IPS DF 4.7 (cell line): ENCODE data around the gene TMEM201.
"Not testable (repeated sequence)": the region's sequence is repeated elsewhere in the genome, so short reads cannot be mapped to it uniquely, and the experiment has no call there.

Source experiments
- DNase-seq: peaks from one replicate; pipeline ENCODE4 v3.0.0-alpha.2; 2013; ENCODE audit warnings: low spot score; ENCODE audit errors: extremely low read depth

The TMEM201 gene, protein sequence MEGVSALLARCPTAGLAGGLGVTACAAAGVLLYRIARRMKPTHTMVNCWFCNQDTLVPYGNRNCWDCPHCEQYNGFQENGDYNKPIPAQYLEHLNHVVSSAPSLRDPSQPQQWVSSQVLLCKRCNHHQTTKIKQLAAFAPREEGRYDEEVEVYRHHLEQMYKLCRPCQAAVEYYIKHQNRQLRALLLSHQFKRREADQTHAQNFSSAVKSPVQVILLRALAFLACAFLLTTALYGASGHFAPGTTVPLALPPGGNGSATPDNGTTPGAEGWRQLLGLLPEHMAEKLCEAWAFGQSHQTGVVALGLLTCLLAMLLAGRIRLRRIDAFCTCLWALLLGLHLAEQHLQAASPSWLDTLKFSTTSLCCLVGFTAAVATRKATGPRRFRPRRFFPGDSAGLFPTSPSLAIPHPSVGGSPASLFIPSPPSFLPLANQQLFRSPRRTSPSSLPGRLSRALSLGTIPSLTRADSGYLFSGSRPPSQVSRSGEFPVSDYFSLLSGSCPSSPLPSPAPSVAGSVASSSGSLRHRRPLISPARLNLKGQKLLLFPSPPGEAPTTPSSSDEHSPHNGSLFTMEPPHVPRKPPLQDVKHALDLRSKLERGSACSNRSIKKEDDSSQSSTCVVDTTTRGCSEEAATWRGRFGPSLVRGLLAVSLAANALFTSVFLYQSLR

DNA sequence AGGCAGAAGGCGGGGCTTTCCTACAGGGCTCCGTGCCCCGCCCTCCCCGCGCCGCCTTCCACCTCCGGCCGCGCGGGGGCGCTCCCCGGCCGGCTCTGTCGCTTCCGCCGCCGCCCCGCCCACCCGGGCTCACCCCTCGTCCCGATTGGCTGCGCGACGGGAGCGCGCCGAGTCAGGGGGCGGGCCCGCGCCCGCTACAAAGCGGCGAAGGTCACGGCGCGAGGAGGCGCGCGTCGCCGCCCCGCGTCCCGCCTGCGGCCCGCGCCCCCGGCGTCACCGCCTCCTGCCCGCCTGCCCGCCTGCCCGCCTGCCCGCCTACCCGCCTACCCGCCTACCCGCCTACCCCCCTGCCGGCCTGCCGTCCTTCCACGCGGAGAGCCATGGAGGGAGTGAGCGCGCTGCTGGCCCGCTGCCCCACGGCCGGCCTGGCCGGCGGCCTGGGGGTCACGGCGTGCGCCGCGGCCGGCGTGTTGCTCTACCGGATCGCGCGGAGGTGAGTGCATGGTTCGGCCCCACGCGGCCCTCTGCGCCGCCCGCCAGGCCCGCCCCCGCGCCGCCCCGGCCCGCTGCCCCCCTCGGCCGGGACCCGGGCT is at the start of gene TMEM201:
Gene TMEM201 (plus strand): TSS at position 361 of the 593 bp plus-strand sequence. CDS start 20 bp downstream, at position 381.
- no peak for DNase-seq

DNA sequence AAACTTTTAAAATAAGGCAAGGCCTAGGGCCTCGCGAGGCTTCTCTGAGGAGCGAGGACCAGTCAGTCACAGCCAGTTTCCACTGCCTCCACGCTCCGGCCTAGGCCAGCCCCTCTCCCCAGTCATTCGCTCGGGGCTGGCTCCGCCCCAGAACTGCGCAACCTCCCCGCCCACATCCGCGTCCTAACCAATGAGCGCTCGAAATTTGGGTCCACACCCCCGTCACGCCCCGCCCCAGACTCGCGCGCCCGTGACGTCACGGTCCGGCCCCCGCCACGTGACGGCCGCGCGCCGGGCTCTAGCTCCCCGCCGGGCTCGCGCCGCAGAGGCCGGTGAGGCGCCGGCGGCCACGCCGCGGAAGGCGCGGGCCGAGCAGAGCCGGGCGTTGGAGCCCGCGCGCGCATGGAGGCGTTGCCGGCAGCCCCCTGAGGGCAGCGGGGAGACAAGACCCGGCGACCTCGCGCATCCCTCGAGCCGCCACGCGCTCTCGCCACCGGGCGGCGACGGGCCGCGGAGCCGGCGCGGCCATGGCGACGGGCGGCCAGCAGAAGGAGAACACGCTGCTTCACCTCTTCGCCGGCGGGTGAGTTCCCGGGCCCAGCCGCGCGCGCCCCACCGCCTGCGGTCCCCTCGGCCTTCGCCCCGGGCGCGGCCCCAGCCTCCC is 49.4 kb upstream of the TMEM201 start, which contains the start of gene SLC25A33:
Gene SLC25A33 (plus strand): TSS at position 301 of the 664 bp plus-strand sequence. CDS start 227 bp downstream, at position 528.
- peak; percentile 68 for DNase-seq

DNA sequence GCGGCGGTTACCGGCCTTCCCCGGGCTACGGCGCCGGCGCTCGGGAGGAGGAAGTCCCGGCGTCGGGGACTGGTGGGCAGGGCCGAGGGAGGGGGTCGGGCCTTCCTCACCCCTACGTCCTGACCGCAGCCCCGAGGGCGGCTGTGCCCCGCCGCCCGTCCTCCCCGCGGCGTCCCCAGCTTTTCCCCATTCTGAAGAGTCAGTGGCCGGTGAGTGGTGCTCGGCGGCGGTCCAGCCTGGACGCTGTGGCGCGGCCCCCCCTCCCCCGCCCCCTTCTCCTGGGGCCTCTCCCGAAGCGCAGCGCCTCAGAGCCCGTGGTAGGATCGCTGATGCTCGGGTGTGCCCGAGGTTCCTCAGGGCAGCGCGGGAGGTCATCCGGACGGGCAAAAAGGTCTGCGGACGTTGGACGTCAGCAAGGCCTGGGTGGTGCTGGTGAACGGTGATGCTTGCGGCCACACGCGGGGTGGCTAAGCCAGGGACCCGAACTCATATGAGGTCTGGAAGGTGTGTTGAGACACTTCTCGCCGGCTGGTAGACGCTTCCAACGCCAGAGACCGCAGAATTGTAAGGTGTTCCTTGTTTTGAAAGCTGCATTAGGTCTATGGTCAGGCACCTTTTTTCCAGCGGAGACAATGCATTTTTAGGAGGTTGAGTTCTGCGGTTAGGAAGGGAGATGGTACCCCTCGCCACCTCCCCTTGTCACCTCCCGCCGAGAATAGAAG is 48.7 kb upstream of the TMEM201 start:
- DNase-seq, result no peak

DNA sequence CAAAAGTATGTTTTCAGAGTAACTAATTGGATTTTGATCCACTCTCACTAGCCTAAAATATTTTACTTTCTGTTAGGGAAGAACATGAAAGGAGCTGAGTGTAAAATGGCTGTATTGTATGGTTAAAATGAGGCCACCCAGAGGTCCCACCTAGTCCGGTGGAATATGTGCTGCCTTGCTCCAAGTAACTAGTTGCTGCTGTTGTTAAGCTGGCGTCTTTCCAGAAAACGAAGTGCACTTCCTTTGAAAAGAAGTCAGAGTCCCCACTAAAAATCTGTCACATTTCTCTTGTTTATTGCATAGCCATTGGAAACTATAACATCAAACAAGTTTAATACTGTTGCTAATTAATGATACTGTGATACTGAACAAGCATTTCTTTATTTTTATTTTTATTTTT is 46.3 kb upstream of the TMEM201 start:
- DNase-seq, result no peak

DNA sequence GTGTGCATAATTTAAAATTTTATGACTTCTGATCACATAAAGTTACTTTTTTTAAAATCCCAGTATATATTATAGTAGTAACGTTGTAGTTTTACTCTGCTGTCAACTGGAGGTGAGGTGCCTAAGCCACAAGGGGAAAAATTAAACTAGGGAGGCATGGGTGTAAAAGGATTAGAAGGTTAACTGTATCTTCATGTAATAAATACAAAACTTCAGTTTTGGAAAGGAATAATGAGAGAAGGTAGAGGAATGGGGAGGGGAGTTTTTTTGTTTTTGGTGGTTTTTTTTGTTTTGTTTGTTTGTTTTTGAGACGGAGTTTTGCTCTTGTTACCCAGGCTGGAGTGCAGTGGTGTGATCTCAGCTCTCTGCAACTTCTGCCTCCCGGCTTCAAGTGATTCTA is 43.8 kb upstream of the TMEM201 start:
- no peak for DNase-seq

DNA sequence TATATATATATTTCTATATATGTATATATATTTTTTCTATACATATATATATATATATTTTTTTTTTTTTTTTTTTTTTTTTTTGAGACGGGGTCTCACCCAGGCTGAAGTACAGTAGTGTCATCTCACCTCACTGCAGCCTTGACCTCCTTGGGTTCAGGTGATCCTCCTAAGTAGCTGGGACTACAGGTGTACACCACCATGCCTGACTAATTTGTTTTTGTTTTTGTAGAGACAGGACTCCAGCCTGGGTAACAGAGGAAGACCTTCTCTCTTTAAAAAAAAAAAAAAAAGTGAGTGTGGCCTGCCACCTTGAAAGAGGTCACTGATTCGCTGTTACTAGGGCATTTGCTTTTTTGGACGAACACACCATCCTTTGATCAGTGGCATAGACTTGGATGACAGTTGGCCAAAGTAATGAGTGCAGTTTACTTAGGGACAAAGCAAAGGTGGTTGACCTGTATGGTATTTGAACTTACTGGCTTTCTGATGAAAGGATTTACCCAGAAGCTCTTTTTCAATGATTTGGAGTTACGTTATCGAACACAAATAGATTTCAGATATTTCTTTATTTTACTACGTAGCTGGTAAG is 38.7 kb upstream of the TMEM201 start:
- DNase-seq, result no peak

DNA sequence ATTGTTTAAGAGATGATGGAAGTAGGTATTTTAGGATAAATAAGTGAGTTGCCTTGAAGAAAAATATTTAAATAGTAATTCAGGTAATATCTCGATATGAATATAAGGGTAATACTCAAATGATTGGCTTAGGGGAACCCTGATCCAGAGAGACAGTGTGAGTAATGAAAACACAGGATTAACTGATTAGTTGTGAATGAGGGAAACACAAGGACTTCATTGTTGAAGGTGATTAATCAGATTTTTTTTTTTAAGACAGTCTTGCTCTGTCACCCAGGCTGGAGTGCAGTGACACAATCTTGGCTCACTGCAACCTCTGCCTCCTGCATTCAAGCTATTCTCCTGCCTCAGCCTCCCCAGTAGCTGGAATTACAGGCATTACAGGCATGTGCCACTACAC is 36.7 kb upstream of the TMEM201 start:
- DNase-seq, result no peak

DNA sequence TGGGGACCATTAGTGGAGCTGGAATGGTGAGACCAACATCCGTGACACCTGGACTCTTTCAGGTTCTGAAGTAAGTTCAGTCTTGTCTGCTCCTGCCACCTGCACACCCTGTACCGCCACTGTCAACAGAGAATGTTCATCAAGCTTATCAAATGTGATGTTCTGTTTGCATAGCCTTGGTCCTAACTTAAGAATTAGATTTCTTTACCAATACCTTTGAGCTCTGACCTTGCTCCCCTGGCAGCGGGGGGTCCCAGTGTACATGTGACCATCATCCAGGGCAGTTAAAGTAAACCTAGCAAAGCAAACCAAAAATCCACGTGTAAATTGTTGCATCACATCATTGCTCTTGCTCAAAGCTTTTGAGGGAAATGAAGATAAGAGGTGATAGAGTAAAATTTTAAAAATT is 35.0 kb upstream of the TMEM201 start:
- no peak for DNase-seq

DNA sequence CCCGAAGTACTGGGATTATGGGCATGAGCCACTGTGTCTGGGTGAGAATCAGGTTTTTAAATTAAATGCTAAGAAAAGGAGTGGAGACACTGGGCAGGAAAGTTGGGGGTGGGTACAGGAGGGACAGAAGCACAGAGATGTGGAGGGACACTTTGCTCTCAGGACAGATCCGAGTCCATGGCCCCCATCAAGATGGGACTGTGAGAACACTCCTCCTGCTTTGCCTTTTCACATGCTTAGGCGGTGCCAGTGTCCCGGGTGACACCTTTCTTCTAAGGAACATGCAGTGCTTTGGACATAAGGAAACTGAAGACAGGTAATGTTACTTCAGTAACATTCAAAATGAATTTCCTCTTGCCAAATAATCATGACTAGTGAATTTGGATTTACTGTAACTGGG is 32.8 kb upstream of the TMEM201 start:
- DNase-seq, result no peak

DNA sequence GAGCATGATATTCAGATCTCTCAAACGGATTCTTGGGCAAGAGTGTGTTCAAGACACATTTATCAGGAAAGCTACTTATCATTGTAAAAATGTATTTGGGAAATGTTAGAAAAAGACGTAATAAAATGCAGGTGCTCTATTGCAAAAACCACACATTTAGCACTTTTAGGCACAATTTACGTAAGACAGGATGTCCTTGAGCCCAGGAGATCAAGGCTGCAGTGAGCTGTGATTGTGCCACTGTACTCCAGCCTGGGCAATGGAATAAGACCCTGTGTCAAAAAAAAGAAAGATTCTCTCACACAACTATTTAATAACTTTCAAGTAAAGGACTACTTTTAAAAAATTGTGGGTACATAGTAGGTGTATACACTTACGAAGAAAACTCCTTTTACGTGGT is 31.1 kb upstream of the TMEM201 start:
- DNase-seq, result no peak

DNA sequence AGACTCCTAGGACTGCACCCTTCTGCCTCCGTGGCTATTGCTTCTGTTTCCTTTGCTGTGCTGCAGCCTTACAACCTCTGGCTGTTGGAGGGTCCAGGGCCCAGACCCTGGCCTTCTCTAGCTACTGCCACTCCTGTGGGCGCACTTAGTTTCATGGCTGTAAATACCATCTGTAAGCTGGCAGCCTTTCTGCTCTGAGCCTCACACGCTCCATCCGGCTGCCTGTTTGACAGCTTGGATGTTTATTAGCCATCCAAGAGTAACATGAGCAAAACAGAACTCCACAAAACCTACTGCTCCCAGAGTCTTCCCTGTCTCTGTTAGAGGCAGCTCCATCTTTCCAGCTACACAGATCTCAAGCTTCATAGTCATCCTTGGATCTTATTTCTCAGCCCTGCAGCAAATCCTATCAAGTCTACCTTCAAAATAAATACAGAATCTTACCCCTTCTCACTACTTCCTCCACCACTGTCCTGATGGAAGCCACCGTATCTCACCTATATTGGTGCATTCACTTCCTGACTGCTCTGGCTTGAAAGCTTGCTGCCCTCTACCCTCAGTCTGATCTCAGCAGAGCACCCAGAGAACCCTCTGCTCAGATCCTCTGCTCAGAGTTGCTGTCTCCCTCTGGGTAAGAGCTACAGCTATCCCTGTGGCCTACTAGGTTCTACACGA is 30.3 kb upstream of the TMEM201 start:
- no peak for DNase-seq

DNA sequence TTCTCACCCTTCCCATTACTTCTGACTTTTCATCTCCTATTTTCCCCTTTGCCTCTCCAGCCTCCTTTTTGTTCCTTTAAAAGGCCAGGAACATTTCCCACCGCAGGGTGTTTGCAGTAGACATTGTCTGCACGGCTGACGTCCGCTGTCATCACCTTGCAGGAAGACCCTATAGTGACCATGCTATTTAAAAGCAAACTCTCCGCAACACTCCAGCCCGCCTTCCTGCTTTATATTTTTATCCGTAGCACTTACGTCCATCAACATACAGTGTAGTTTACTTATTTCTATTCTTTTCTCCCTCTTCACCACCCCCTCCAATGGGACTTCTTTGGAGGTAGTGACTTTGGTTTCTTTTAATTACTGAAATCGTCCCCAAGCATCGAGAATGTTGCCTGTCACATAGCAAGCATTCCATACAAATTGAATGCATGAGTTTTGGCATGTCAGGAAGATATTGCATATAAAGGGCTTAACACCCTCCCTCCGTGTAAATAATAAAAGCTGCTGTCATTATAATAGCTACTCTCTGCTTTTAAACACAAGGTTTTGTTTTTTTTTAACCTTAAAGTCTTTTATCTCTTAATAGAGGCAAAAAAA is 29.7 kb upstream of the TMEM201 start:
- no peak for DNase-seq

DNA sequence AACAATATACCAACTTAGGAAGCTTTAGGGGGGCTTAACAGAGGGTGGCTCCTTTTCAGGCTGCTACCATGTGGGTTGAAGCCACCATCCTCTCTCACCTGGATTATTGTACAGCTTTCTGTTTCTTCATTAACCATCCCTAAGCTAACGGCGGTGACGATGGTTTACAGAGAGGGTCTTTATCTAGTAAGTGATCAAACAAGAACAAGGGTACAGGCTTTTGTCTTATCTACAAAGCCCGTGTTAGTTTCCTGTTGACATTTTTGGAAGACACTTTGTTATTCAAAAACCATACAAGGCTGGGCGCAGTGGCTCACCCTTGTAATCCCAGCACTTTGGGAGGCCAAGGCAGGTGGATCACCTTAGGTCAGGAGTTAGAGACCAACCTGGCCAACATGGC is 29.0 kb upstream of the TMEM201 start:
- no peak for DNase-seq

DNA sequence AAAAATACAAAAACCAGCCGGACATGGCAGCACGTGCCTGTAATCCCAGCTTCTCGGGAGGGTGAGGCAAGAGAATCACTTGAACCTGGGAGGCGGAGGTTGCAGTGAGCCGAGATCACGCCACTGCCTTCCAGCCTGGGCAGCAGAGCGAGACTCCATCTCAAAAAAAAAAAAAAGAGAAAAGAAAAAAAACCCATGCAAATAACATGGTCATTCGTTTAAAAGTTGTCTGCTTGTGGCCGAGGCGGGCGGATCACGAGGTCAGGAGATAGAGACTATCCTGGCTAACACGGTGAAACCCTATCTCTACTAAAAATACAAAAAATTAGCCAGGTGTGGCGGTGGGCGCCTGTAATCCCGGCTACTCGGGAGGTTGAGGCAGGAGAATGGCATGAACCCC is 28.6 kb upstream of the TMEM201 start:
- DNase-seq, result not testable (repeated sequence)

DNA sequence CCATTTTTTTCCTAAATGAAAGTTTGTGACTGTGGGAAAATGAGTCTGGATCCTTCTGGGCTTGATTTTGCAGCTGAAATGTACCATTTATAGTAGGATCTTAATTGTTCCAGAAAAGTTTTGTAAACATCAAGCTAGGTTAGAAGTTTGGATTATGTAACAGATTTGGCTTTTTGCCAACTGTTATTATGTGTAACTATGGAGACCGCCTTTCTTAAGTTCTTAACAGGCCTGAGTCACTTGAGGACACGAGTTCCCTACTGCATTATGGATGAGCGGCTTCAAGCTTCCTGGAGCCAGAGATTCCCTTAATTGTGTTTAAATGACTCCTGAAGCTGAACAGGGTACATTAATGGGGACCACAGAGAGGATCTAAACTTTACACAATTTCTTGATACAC is 27.3 kb upstream of the TMEM201 start:
- DNase-seq, result no peak

DNA sequence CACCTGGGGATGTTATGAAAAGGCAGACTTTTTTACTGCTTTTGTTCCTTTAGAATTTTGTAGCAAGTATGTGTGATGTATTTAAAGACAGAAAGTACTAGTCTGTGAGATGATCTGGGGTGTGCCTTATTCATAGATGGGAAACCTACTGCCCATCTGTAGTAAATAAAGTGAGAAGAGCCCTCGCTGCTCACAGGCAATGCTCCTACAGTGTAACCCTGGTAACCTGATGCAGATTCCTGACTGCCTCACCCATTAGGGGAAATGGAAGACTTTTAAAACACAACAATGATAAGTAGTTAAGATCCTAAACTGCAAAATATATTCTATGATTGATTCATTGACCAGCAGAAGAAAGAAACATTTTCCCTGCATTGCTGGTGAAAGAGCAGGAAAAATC is 19.4 kb upstream of the TMEM201 start:
- no peak for DNase-seq

DNA sequence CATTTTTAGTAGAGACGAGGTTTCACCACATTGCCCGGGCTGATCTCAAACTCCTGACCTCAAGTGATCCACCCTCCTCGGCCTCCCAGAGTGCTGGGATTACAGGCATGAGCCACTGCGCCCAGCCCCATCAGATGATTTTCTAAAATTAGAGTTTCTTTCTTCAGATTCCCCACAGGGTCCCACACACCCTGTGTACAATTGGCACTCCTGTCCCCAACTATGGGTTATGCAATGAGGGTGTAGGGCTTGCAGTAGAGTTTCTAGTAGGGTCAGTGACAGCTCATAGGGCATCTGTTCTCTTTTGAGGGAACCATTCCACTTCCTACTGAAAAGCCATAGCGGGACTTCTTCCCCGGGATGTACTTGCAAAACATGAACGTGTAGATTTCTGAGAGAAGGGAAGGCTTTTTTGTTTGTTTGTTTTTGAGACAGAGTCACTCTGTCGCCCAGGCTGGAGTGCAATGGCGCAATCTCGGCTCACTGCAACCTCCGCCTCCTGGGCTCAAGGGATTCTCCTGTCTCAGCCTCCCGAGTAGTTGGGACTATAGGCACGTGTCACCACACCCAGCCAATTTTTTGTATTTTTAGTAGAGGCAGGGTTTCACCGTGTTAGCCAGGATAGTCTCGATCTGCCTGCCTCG is 17.7 kb upstream of the TMEM201 start:
- DNase-seq, result not testable (repeated sequence)

DNA sequence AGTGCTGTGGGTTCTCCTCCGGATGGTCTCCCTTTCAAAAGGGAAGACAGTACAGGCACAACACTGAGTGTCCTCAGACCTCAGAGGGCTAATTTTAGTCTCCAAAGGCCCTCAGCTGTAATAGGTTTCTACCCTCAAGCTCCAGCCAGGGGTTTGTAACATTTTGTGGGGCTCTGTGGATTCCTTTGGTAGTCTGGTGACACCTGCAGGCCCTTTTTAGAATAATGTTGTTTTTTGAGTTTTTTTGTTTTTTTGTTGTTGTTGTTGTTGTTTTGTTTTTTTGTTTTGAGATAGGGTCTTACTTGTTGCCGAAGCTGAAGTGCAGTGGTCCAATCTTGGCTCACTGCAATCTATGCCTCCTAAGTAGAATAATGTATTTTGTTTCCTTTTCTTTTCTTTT is 15.0 kb upstream of the TMEM201 start:
- DNase-seq, result no peak

DNA sequence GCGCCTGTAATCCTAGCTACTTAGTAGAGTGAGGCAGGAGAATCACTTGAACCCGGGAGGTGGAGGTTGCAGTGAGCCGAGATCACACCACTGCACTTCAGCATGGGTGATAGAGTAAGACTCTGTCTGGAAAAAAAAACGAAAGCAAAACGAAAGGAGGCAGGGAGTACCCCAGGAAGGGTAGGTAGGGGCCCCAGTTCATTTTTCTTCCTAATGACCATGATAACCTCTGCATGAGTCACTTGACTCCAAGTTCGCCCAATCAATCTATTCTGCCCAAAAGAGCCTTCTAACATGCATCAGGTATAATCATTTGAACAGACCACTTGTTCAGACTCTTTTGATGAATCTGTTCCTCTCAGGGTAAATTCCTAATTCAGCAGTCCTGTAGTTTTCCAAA is 13.2 kb upstream of the TMEM201 start:
- DNase-seq, result no peak
